SK-N-SH treated with all-trans-retinoic acid at 6 μM for 48 hours (cell line): ENCODE results near the gene PLAAT4.

Experiments
- ATAC-seq: fragments of 200-7000 bp; cut with Tn5 transposase; 3 replicates; pipeline ENCODE4 v1.9.1; 2020; ENCODE audit warnings: mild to moderate bottlenecking, moderate library complexity
- ARNTL ChIP-seq: fragments of 450-650 bp; formaldehyde crosslinking; IDR thresholded peaks from 2 replicates; pipeline ENCODE4 v1.5.0; 2020; ENCODE audit warnings: low read depth, mild to moderate bottlenecking, moderate library complexity, borderline replicate concordance
- CREB5 ChIP-seq: fragments of 250-450 bp; sonication (Bioruptor Pico); IDR thresholded peaks from 2 replicates; pipeline ENCODE4 v1.5.1; 2020; ENCODE audit warnings: low read depth, mild to moderate bottlenecking, moderate library complexity
- CSDC2 ChIP-seq: fragments of 250-450 bp; sonication (Bioruptor Pico); IDR thresholded peaks from 2 replicates; pipeline ENCODE4 v1.5.0; 2020; ENCODE audit warnings: mild to moderate bottlenecking, moderate library complexity
- CSRNP3 ChIP-seq: fragments of 250-450 bp; sonication (Bioruptor Pico); IDR thresholded peaks from 2 replicates; pipeline ENCODE4 v1.5.1; 2021; ENCODE audit warnings: mild to moderate bottlenecking, moderate library complexity
- ESRRG ChIP-seq: fragments of 250-450 bp; sonication (Bioruptor Pico); IDR thresholded peaks from 2 replicates; pipeline ENCODE4 v1.6.1; 2021; ENCODE audit warnings: mild to moderate bottlenecking
- ISL1 ChIP-seq: fragments of 250-450 bp; sonication (Bioruptor Pico); IDR thresholded peaks from 2 replicates; pipeline ENCODE4 v2.1.2; 2022; ENCODE audit warnings: mild to moderate bottlenecking, moderate library complexity
- OSR1 ChIP-seq: fragments of 250-450 bp; sonication (Bioruptor Pico); IDR thresholded peaks from 2 replicates; pipeline ENCODE4 v1.8.0; 2022; ENCODE audit warnings: moderate library complexity, mild to moderate bottlenecking, inconsistent platforms
- PATZ1 ChIP-seq: fragments of 250-450 bp; sonication (Bioruptor Pico); IDR thresholded peaks from 2 replicates; pipeline ENCODE4 v1.8.0; 2020; ENCODE audit warnings: mild to moderate bottlenecking, moderate library complexity, borderline replicate concordance
- PPARA ChIP-seq: fragments of 250-450 bp; sonication (Bioruptor Pico); IDR thresholded peaks from 2 replicates; pipeline ENCODE4 v1.5.0; 2020; ENCODE audit warnings: mild to moderate bottlenecking, borderline replicate concordance
- RARB ChIP-seq: fragments of 250-450 bp; sonication (Bioruptor Pico); IDR thresholded peaks from 2 replicates; pipeline ENCODE4 v1.8.0; 2021; ENCODE audit warnings: mild to moderate bottlenecking, moderate library complexity
- TCF4 ChIP-seq: fragments of 250-450 bp; sonication (Bioruptor Pico); IDR thresholded peaks from 2 replicates; pipeline ENCODE4 v1.8.0; 2021; ENCODE audit warnings: mild to moderate bottlenecking, moderate library complexity, borderline replicate concordance
- TSHZ2 ChIP-seq: fragments of 250-450 bp; sonication (Bioruptor Pico); IDR thresholded peaks from 2 replicates; pipeline ENCODE4 v1.5.0; 2020; ENCODE audit warnings: mild to moderate bottlenecking, moderate library complexity
- ZC3H10 ChIP-seq: fragments of 250-450 bp; sonication (Bioruptor Pico); IDR thresholded peaks from 2 replicates; pipeline ENCODE4 v1.5.1; 2021; ENCODE audit warnings: mild to moderate bottlenecking, moderate library complexity
- ZFP3 ChIP-seq: fragments of 250-450 bp; sonication (Bioruptor Pico); IDR thresholded peaks from 2 replicates; pipeline ENCODE4 v1.5.0; 2020; ENCODE audit warnings: mild to moderate bottlenecking, moderate library complexity
- ZFP30 ChIP-seq: fragments of 450-650 bp; formaldehyde crosslinking; IDR thresholded peaks from 2 replicates; pipeline ENCODE4 v1.5.0; 2022; ENCODE audit warnings: mild to moderate bottlenecking, moderate library complexity
- ZNF8 ChIP-seq: fragments of 450-650 bp; formaldehyde crosslinking; IDR thresholded peaks from 2 replicates; pipeline ENCODE4 v1.5.0; 2020; ENCODE audit warnings: mild to moderate bottlenecking, moderate library complexity
- TF ChIP-seq, protein P1 (sequence below): fragments of 250-450 bp; sonication (Bioruptor Pico); IDR thresholded peaks from 2 replicates; pipeline ENCODE4 v1.8.0; 2021; ENCODE audit warnings: low read depth, mild to moderate bottlenecking, moderate library complexity, borderline replicate concordance

The PLAAT4 gene

DNA sequence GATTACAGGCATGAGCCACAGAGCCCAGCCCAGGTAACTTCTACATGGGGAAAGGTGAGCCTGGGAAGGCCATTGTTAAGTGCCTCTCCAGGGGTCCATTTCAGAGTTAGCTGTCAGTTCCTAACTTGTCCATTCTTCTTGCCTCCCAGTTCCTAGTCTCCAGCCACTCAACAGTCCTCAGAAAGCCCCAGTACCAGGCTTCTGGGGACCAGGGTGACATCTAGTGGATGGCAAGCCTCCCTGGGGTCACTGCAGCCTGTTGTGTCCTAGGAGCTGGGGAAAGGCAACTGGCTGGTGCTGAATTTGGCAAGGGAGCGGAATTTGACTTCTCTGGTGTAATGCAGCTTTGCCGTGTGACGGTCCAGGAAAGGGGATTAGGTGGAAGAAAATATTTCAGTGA lies 28.6 kb upstream of the PLAAT4 start:
- TF ChIP-seq CSRNP3 (CRISPR knock-in tag), result no peak
- no peak for TF ChIP-seq ZFP30 (CRISPR knock-in tag)
- TF ChIP-seq OSR1 (CRISPR knock-in tag), result no peak
- TF ChIP-seq, protein P1, sequence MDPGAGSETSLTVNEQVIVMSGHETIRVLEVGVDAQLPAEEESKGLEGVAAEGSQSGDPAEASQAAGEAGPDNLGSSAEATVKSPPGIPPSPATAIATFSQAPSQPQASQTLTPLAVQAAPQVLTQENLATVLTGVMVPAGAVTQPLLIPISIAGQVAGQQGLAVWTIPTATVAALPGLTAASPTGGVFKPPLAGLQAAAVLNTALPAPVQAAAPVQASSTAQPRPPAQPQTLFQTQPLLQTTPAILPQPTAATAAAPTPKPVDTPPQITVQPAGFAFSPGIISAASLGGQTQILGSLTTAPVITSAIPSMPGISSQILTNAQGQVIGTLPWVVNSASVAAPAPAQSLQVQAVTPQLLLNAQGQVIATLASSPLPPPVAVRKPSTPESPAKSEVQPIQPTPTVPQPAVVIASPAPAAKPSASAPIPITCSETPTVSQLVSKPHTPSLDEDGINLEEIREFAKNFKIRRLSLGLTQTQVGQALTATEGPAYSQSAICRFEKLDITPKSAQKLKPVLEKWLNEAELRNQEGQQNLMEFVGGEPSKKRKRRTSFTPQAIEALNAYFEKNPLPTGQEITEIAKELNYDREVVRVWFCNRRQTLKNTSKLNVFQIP (CRISPR knock-in tag), result no peak
- TF ChIP-seq ZC3H10 (CRISPR knock-in tag), result no peak
- no peak for TF ChIP-seq ZFP3 (CRISPR knock-in tag)
- TF ChIP-seq ZNF8, result no peak
- TF ChIP-seq TCF4, result no peak
- TF ChIP-seq ESRRG, result no peak
- no peak for TF ChIP-seq PPARA (CRISPR knock-in tag)
- no peak for TF ChIP-seq ARNTL (CRISPR knock-in tag)
- no peak for TF ChIP-seq RARB (CRISPR knock-in tag)
- TF ChIP-seq CSDC2 (CRISPR knock-in tag), result no peak
- ATAC-seq, result peak; percentile 70

- ATAC-seq, result no peak
- TF ChIP-seq RARB (CRISPR knock-in tag) (no peak), PATZ1 (CRISPR knock-in tag) (no peak), CSRNP3 (CRISPR knock-in tag) (no peak), ZNF8 (no peak), ARNTL (CRISPR knock-in tag) (no peak), ZFP3 (CRISPR knock-in tag) (no peak), CREB5 (CRISPR knock-in tag) (no peak), TSHZ2 (CRISPR knock-in tag) (no peak), ISL1 (CRISPR knock-in tag) (no peak)
Observed at GRCh38 chr11:63508745-63509144, 27.9 kb upstream of the PLAAT4 start.

DNA sequence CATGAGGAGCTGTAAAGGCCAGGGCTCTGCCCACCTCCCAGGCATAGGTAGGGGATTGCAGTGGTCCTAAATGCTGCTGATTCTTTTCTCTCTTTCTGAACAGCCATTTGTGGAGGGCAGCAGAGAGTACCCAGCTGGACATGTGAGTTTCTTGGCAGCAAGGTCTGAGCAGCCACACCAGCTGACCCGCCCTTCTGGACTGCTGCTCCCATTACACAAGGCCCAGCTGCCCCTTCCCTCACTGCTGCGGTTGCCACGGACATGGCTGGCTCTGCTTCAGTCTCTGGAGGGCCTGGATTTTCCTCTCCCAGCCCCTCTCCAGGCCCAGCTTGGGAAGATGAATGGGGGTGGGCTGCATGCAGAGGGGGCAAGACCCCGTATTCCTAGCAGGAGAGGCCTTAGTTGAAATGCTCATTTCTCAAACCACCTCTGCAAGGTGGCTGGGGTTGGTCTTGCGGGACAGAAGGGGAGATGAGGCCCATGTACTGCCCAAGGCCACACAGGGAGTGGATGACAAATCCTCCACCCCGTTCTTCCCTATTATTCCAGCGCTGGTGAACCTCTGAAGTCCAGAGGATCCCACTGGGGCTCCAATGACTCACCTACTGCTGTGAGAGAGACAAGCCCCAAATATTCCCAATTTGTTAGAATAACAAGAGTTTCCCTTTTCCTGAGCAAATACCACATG lies 26.1 kb upstream of the PLAAT4 start:
- ATAC-seq, result peak; percentile 36; the same call in 1 of the 3 replicates

More for the DNA sequence above, 26.1 kb upstream of the PLAAT4 start:
- no peak for TF ChIP-seq CREB5 (CRISPR knock-in tag)
- TF ChIP-seq PPARA (CRISPR knock-in tag), result no peak
- TF ChIP-seq OSR1 (CRISPR knock-in tag), result no peak
- TF ChIP-seq ZNF8, result no peak
- no peak for TF ChIP-seq RARB (CRISPR knock-in tag)
